ENCODE measurements around the gene SAMD4A.

SAMD4A gene

GRCh38 chr14:54828037-54828436 is 261.1 kb downstream of the SAMD4A start:
- no peak for DNase-seq (ENCODE audit: low spot score)
- Histone ChIP-seq H3K4me3 (no peak overlapping the region), H3K27ac (no peak overlapping the region)
- no peak for TF ChIP-seq CTCF (IDR thresholded peaks at IDR 0.05)

GRCh38 chr14:54829486-54830224 is 262.7 kb downstream of the SAMD4A start:
- H3K4me3 ChIP-seq: no peak overlapping the region
- no peak for TF ChIP-seq CTCF (IDR thresholded peaks at IDR 0.05)
- H3K27ac ChIP-seq: no peak overlapping the region
- no peak for DNase-seq (ENCODE audit: low spot score)

GRCh38 chr14:54830650-54831049 is 263.7 kb downstream of the SAMD4A start:
- Histone ChIP-seq H3K4me3 (no peak overlapping the region), H3K27ac (no peak overlapping the region)
- no peak for DNase-seq (ENCODE audit: low spot score)
- TF ChIP-seq CTCF (IDR thresholded peaks at IDR 0.05): no peak

GRCh38 chr14:54834081-54834480 is 267.2 kb downstream of the SAMD4A start:
- H3K4me3 ChIP-seq: no peak overlapping the region
- no peak for DNase-seq (ENCODE audit: low spot score)
- H3K27ac ChIP-seq: no peak overlapping the region
- no peak for TF ChIP-seq CTCF (IDR thresholded peaks at IDR 0.05)

GRCh38 chr14:54834727-54835126 is 267.8 kb downstream of the SAMD4A start:
- no peak for DNase-seq (ENCODE audit: low spot score)
- TF ChIP-seq CTCF (IDR thresholded peaks at IDR 0.05): no peak
- Histone ChIP-seq H3K4me3 (no peak overlapping the region), H3K27ac (no peak overlapping the region)

GRCh38 chr14:54836231-54836630 is 269.3 kb downstream of the SAMD4A start:
- no peak overlapping the region for H3K4me3 ChIP-seq
- TF ChIP-seq CTCF (IDR thresholded peaks at IDR 0.05): no peak
- DNase-seq (ENCODE audit: low spot score): no peak

GRCh38 chr14:54837508-54838149 is 270.7 kb downstream of the SAMD4A start:
- Histone ChIP-seq H3K4me3 (no peak overlapping the region), H3K27ac (no peak overlapping the region)
- no peak for DNase-seq (ENCODE audit: low spot score)
- no peak for TF ChIP-seq CTCF (IDR thresholded peaks at IDR 0.05)

More at GRCh38 chr14:54836231-54836630, 269.3 kb downstream of the SAMD4A start:
- H3K27ac ChIP-seq: no peak overlapping the region

Measured in coronary artery (tissue), 2 donors.